PC-9 (cell line): ENCODE results near the gene TMEM52B.

Source experiments
- CTCF ChIP-seq: fragments of 200-600 bp; sonication (generic); conservative IDR thresholded peaks from 2 replicates; pipeline ENCODE4 v1.6.1; 2017; ENCODE audit warnings: mixed run types, antibody characterized with exemption, mild to moderate bottlenecking, moderate library complexity
- EZH2 ChIP-seq: fragments of 200-600 bp; sonication (generic); IDR thresholded peaks from 2 replicates; pipeline ENCODE4 v1.8.0; 2017; ENCODE audit warnings: antibody characterized with exemption, low read depth

- TF ChIP-seq CTCF = no peak
- TF ChIP-seq EZH2 = no peak
Measured at GRCh38 chr12:10182354-10183049, 3.7 kb downstream of the TMEM52B start.
